Osteoblast (primary cell): ENCODE results near the gene PRSS48. TPM values are rescaled to one million over a fixed set of nuclear protein-coding genes. Genes with fewer than 3 reads are reported as not detected.
"Not testable (repeated sequence)": the region's sequence is repeated elsewhere in the genome, so short reads cannot be mapped to it uniquely, and the experiment has no call there.

Experiments used
- DNase-seq: peaks from one replicate; pipeline ENCODE4 v3.0.0; 2011; ENCODE audit warnings: low spot score, mixed read lengths; ENCODE audit not compliant: insufficient read length; ENCODE audit errors: missing footprints
- H2AFZ ChIP-seq: 2 replicates; pipeline ENCODE4 v1.6.0; 2011; ENCODE audit warnings: mild to moderate bottlenecking, low read length
- H3K27ac ChIP-seq: 2 replicates; pipeline ENCODE4 v1.5.1; 2011; ENCODE audit warnings: mild to moderate bottlenecking, low read depth, low read length, moderate library complexity
- H3K27me3 ChIP-seq: 2 replicates; pipeline ENCODE4 v1.6.0; 2012; ENCODE audit warnings: mild to moderate bottlenecking, control low read depth, inconsistent platforms, low read length, moderate library complexity; ENCODE audit not compliant: insufficient read depth
- H3K36me3 ChIP-seq: 2 replicates; pipeline ENCODE4 v1.5.1; 2011; ENCODE audit warnings: mild to moderate bottlenecking, low read length, control low read depth, moderate library complexity; ENCODE audit not compliant: insufficient read depth
- H3K4me1 ChIP-seq: 2 replicates; pipeline ENCODE4 v1.5.1; 2011; ENCODE audit warnings: mild to moderate bottlenecking, low read length, control low read depth, moderate library complexity; ENCODE audit not compliant: insufficient read depth
- H3K4me2 ChIP-seq: 2 replicates; pipeline ENCODE4 v1.6.0; 2011; ENCODE audit warnings: mild to moderate bottlenecking, low read length; ENCODE audit not compliant: insufficient read depth
- H3K4me3 ChIP-seq: fragments of 200-600 bp; sonication (generic); 3 replicates; pipeline ENCODE4 v1.5.1; 2012; ENCODE audit warnings: mild to moderate bottlenecking, low read length, inconsistent platforms; ENCODE audit not compliant: insufficient read depth
- H3K79me2 ChIP-seq: 2 replicates; pipeline ENCODE4 v1.6.0; 2012; ENCODE audit warnings: mild to moderate bottlenecking, low read length, control low read depth, inconsistent platforms; ENCODE audit not compliant: insufficient read depth
- H3K9me3 ChIP-seq: 2 replicates; pipeline ENCODE4 v1.5.1; 2011; ENCODE audit warnings: low read depth, low read length, control low read depth
- H4K20me1 ChIP-seq: 2 replicates; pipeline ENCODE4 v1.6.0; 2012; ENCODE audit warnings: mild to moderate bottlenecking, low read length, control low read depth; ENCODE audit not compliant: insufficient read depth
- total RNA-seq: library from RNA; depleted of rRNA; stranded (reverse); fragments of >200 nt; gene quantifications from 2 replicates; pipeline ENCODE4 v1.2.3, GENCODE V29; 2012
- TF ChIP-seq, protein P1 (sequence below): IDR thresholded peaks from 2 replicates; pipeline ENCODE4 v1.5.1; 2011; ENCODE audit warnings: mild to moderate bottlenecking, low read depth, low read length, moderate library complexity; ENCODE audit errors: extremely low read depth

PRSS48 gene
- total RNA-seq, 1 donor: not detected

DNA sequence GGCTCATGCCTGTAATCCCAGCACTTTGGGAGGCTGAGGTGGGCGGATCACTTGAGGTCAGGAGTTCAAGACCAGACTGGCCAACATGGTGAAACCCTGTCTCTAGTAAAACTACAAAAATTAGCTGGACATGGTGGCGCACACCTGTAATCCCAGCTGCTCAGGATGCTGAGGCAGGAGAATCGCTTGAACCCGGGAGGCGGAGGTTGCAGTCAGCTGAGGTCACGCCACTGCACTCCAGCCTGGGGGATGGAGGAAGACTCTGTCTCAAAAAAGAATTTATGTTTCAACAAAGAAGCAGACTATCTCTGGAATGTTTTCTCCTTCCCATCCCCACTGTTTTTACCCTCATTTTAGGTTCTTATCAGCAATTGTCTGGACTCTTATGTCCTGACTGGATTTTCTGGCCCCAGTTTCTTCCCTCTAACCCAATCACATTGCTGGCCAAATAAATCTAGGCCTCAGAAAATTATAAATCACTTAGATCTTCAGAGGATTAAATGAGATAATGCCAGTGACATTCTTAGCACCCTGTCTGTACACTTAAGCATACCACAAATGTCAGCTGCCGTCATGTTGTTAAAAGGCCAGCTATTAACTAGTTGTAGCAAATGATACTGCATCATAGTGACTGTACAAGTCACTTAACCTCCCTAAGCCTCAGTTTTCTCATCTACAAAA lies 44.9 kb upstream of the PRSS48 start:
- DNase-seq: no peak
- TF ChIP-seq, protein P1, sequence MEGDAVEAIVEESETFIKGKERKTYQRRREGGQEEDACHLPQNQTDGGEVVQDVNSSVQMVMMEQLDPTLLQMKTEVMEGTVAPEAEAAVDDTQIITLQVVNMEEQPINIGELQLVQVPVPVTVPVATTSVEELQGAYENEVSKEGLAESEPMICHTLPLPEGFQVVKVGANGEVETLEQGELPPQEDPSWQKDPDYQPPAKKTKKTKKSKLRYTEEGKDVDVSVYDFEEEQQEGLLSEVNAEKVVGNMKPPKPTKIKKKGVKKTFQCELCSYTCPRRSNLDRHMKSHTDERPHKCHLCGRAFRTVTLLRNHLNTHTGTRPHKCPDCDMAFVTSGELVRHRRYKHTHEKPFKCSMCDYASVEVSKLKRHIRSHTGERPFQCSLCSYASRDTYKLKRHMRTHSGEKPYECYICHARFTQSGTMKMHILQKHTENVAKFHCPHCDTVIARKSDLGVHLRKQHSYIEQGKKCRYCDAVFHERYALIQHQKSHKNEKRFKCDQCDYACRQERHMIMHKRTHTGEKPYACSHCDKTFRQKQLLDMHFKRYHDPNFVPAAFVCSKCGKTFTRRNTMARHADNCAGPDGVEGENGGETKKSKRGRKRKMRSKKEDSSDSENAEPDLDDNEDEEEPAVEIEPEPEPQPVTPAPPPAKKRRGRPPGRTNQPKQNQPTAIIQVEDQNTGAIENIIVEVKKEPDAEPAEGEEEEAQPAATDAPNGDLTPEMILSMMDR: no peak
- H3K9me3 ChIP-seq: no peaks in the 10 kb centered on the region

DNA sequence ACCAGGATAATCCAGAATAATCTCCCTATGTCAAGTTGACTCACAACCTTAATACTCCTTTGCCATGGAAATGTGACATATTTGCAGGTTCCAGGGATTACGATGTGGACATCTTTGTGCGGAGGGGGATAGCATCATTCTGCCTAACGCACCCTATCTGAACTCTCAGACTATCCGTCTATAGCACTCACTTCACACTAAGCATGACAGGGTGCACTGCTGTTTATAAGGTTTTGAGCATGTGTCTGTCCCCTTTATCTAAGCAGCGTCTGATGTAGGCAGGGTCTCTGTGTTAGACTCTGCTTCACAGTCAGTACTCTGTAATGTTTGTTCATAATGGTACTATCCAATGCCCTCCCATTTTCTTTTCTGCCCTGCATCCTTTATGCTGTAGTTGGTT lies 43.4 kb upstream of the PRSS48 start:
- Histone ChIP-seq H3K4me1 (no peaks in the 10 kb centered on the region), H2AFZ (no peak overlapping the region), H3K4me2 (no peak overlapping the region), H3K4me3 (no peak overlapping the region), H3K27ac (no peak overlapping the region), H3K27me3 (no peaks in the 10 kb centered on the region), H3K36me3 (no peaks in the 10 kb centered on the region), H3K9me3 (no peaks in the 10 kb centered on the region), H4K20me1 (no peaks in the 10 kb centered on the region), H3K79me2 (no peaks in the 10 kb centered on the region)
- TF ChIP-seq, protein P1: no peak
- no peak for DNase-seq

More for the DNA sequence above, 44.9 kb upstream of the PRSS48 start:
- no peak overlapping the region for H3K4me2 ChIP-seq
- H4K20me1 ChIP-seq: no peaks in the 10 kb centered on the region
- peaks cover 13% of the 10 kb centered on the region for H3K4me1 ChIP-seq
- H3K36me3 ChIP-seq: no peaks in the 10 kb centered on the region
- H3K79me2 ChIP-seq: no peaks in the 10 kb centered on the region
- H2AFZ ChIP-seq: no peak overlapping the region
- no peak overlapping the region for H3K27ac ChIP-seq
- H3K4me3 ChIP-seq: no peak overlapping the region
- H3K27me3 ChIP-seq: no peaks in the 10 kb centered on the region

GRCh38 chr4:151235373-151235772 lies 41.6 kb upstream of the PRSS48 start:
- not testable (repeated sequence) for H3K36me3 ChIP-seq, H2AFZ ChIP-seq, H3K27ac ChIP-seq, H3K27me3 ChIP-seq, H3K9me3 ChIP-seq, DNase-seq, H3K4me1 ChIP-seq, H3K4me2 ChIP-seq, H3K79me2 ChIP-seq, H4K20me1 ChIP-seq, H3K4me3 ChIP-seq

DNA sequence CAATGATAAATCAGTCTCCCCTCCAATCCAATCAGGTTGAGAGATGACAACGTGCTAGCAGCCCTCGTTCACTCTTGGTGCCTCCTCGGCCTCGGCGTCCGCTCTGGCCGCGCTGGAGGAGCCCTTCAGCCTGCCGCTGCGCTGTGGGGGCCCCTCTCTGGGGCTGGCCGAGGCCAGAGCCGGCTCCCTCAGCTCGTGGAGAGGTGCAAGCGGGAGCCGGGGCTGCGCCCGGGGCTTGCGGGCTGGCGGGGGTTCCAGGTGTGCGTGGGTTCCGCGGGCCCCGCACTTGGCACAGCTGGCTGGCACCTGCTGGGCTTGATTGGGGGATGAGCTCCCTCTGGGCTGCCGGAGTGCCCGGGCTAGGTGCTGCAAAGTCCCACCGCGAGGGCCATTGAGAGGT lies 40.9 kb upstream of the PRSS48 start:
- Histone ChIP-seq H3K9me3 (no peaks in the 10 kb centered on the region), H3K4me1 (no peaks in the 10 kb centered on the region), H2AFZ (no peak overlapping the region), H3K36me3 (no peaks in the 10 kb centered on the region), H4K20me1 (no peaks in the 10 kb centered on the region), H3K27me3 (no peaks in the 10 kb centered on the region), H3K4me3 (no peak overlapping the region), H3K4me2 (no peak overlapping the region), H3K79me2 (no peaks in the 10 kb centered on the region), H3K27ac (no peak overlapping the region)
- TF ChIP-seq, protein P1: no peak
- DNase-seq: no peak
